Hematopoietic multipotent progenitor cell treated with erythropoietin and hydrocortisone succinate and interleukin-3 and kit ligand, for 8 days (in vitro differentiated cells): Measurements from ENCODE around the gene GPR183.

Experiments
- DNase-seq: peaks from one replicate; pipeline ENCODE4 v3.0.0-alpha.2; 2015

The GPR183 gene

DNA sequence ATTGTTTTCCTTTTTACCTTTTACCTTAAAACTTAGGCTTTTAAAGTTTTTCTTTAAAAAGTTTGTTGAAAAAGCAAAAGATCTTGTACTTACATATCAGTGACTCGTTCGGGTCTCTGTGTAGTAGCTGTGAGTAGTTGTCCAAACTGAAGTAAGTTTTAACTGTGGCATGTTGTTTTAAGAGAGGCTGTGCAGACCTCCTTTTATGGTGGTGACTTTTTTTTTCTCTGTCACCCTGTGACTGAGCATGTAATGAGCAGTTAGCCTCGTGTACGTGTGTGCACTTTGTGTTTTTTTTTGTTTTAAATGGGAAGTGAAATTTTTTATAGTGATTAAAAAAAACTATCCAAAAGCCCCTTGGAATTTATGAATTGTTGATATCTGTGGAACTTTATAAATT, at the start of gene GPR183:
Gene GPR183 (minus strand): TSS at position 153 of the 400 bp plus-strand sequence. CDS start 11,254 bp downstream, outside the sequence.
- peak; percentile 42 for DNase-seq

DNA sequence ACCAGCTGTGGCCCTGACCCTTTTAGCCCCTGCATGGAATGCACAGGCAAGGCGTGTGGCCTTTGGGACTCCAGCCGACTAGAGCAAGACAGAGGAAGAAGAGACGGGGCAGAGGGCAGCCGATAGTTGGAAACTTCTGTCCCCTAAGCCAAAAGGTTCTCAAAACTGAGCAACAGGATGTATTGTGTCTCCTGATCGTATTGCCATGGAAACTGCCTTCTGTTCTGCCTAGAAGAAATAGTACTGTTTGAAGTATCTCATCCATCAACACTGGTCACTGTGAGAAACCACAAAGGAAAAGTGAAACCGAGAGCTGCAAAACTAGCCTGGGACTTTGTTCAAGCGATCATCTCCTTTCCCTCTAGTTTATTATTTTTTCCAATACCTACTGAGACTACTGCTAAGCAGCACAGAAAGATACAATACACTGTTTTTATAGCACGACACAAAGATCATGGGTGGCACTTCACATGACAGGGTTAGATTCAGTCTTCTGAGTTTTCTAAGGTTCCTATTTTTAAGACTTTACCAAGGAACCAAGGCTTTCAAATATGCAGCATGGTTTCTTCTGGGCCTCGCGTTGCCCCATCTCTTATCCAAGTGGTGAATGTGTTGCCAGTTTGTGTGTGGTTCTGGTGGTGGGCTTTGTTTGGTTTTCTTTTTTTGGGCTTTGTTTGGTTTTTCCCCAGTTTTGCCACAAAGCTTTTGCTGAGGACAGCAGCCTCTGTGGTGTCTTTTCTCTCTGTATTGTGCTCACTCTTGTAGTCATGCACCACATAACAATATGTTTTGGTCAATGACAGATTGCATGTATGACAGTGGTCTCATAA, 49.3 kb upstream of the GPR183 start:
- DNase-seq: peak; percentile 75

DNA sequence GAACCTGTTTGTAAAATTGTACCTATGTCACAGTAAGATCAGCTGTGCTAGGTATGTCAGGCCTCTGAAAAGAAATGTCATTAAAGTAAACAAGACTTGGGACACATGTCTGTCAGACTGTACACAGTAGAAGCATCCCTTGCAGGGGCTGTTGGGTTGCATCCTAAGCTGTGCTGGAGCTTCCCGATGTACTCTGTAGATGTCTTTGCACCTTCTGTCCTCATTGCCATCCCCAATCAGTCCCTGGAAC, 48.7 kb upstream of the GPR183 start:
- DNase-seq: no peak

- DNase-seq: no peak
Measured at GRCh38 chr13:99355267-99356011, 48.2 kb upstream of the GPR183 start.

GRCh38 chr13:99354371-99354951, 47.3 kb upstream of the GPR183 start:
- no peak for DNase-seq

GRCh38 chr13:99353836-99354235, 46.6 kb upstream of the GPR183 start:
- no peak for DNase-seq

DNA sequence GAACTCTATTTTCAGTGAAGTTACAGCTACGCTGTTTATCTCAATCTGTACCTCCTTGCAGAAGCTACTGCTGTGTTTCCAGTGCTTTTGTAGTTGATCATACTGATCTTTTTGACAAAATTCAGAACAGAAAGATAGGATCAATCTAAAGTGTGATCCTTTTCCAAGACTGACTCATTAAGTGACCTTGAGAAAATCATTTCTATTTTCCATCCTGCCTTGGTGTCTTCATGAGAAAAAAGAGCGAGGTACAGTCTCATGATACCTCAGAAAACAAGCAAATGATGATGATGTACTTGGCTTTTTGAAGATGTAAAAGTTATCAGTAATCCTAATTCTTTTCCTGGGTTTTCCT, 46.0 kb upstream of the GPR183 start:
- no peak for DNase-seq

DNA sequence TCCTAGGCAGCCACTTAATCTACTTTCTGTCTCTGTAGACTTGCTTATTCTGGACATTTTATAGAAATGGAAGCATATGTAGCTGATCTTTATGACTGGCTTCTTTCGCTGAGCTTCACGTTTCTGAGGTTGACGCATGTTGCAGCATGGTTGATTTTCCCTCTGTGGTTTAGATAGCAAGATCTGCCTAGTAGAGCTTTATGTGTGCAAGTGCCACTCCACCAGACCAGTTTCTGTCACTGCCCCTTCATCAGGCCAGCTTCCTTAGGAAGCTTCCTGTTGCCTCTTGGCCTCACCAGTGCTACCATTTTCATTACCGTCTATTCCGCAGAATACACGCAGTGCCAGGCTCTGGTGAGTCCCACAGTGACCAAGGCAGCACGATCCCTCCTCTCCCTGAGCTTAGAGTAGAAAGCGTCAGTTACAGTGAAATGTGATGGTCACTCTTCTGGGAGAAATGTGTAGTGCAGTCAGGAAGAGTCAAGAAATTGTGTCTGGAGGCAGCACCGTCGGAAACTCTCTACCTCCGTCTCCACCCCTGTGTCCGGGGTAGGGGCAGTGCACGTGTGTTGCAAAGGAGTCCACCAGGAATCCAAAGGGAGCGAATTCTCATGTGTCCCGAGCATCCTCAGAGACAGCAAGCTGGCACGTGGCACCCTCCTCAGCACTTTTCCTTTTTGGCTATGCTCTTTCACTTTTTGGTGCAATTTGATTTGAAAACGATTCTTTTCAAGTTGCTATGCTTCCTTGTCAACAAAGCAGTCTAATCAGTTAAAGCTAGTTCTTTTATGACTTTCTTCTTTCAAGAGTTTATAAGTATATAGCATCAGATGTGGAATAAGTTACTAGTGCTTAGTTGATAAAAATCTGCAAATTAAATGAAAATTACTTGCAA, 45.4 kb upstream of the GPR183 start:
- no peak for DNase-seq

GRCh38 chr13:99351772-99352171, 44.6 kb upstream of the GPR183 start:
- no peak for DNase-seq

DNA sequence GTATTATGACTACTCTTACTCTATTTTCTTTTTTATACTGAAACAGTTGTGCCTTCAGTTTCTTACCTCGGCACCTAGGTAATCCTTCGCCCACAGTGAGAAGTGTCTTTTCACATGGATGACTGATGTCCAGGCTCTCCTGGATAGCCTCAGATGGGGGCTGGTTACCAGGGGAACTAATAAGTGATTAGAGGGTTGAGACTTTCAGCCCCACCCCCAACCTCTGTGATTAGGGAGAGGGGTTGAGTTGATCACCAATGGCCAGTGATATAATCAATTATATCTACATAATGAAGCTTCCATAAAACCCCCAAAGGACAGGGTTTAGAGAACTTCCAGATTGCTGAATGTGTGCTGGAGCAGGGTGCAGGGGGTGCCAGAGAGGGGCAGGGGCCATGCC, 43.0 kb upstream of the GPR183 start:
- DNase-seq: no peak

DNA sequence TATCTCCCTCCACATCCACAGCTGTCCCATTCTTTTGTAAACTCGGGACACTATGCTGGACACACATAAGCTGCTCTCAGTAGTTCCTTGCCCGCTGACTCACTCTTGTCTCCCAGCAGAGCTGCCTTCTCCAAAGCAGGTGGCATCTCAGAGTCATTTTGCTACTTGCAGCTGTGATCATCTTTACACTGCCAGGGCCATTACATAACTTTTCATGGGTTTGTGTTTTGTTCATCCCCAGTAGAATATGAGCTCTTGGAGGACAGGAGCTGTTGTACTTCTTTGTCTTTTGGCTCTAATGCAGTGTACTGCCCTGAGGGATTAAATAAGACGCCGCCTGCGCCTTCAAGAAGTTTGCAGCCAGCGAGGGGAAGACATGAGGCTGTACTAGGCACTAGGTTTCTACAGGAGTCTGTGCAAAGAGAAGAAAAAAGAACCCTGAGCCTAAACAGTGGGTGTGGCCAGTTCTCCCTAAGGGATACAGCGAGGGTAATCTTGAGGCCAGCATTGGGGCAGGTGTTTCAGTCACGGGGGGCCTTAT, 40.8 kb upstream of the GPR183 start:
- no peak for DNase-seq

GRCh38 chr13:99347335-99347878, 40.2 kb upstream of the GPR183 start:
- no peak for DNase-seq

- no peak for DNase-seq
Measured at GRCh38 chr13:99346335-99347042, 39.3 kb upstream of the GPR183 start.

- DNase-seq: no peak
Measured at GRCh38 chr13:99345345-99345744, 38.1 kb upstream of the GPR183 start.

DNA sequence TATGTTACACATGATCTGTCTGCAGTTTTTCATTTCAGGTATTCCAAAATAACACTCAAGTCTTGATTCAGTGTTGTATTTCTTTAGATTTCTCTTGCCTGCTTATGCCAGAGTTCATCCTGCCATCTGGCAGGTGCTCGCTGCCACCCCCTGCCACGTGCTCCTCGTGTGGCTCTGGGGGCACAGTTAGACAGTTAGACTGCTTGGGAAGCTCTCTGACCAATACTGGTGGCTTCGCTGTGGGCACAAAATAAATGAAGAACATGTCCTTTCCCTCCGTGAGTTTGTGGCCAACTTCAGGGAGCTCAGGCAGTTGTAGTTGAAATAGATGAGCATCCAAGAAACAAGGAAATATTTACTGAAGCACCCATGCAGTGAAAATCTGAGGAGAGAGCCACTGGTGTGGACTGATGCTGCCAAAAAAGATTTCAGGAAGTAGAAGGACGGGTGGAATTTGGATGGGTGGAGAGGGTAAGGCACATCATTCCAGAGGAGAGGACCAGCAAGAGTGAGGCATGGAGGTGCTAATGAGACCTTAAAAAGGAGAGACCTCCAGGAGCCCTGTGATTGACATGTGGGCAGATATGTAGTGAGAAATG, 37.5 kb upstream of the GPR183 start:
- no peak for DNase-seq

DNA sequence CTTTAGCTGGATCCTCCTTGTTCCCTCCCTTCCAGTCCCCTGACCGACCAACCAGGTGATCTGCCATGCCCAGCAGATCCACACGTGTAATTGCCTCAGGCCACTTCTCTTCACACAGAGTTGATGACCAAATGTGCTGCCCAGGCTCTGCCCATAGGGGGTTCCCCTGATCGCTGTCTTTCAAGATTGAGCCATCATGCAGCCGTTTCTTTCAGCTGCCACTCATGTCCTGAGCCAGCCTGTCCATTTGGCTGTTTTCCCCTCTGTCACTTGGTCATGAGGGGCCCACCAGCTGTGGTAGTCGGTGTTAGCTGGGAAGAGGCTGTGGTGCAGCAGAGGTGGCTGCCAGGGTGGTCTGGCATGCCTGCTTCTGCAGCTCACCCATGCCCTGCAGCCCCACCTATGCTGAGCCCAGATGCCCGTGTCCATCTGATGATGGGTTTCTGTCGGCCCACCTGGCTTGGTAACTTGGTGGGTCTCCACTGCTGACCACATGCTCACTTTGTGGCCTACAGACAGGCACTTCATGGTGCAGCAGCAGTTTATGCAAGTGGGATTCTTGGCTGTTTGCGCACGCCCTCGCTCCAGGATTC, 35.6 kb upstream of the GPR183 start:
- DNase-seq: no peak

DNA sequence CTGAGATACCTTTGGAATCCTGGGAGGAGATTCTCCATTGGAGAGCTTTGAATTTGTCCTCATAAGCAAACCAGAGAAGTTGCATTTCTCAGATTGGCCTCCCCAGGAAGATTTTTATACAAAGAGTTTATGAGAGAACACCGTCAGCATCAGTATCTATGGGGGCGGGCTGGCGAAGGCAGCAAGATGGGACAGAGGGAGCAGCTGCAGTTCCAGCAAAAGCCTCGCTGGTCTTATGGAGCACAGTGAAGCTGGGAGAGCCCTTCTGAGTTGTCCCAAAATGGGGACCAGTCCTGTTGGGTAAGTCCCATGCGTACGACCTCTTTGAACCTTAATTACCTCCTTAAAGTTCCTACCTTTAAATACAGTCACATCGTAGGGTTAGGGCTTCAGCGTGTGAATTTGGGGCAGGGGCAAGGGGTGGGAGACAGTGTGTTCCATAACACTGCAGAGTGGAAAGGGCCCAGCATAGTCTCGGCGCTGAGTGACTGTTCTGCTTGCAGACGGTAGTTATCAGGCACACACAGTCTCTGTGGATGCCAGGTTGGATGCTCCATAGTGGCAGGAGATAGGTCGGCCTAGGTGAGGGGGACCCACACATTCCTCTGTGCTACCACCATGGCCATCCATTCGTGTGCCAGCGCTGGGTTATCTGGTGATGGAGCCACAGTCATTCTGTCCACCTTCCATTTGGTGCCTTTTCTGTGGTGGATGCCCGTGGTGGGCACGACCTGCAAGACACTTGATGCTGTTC, 34.9 kb upstream of the GPR183 start:
- DNase-seq: no peak

DNA sequence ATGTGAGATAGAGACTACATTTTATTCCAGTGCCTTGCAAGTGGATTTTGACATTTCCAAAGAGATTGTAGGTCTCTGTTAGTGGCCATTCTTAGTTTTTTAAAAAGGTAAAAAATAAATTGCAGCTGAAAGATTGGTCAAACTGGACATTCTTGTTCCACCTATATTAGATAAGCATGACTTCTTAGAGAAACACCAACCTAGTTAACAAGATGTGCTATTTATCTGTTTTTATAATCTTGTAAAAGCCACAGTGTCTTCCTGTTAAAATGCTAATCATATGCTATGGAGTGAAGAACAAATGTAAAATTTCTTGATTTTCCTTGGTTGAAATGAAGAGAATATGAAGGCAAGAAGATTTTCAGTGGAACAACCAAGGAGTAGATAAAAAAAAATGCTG, 33.4 kb upstream of the GPR183 start:
- DNase-seq: no peak

- peak; percentile 58 for DNase-seq
Measured at GRCh38 chr13:99339736-99340397, 32.7 kb upstream of the GPR183 start.

DNA sequence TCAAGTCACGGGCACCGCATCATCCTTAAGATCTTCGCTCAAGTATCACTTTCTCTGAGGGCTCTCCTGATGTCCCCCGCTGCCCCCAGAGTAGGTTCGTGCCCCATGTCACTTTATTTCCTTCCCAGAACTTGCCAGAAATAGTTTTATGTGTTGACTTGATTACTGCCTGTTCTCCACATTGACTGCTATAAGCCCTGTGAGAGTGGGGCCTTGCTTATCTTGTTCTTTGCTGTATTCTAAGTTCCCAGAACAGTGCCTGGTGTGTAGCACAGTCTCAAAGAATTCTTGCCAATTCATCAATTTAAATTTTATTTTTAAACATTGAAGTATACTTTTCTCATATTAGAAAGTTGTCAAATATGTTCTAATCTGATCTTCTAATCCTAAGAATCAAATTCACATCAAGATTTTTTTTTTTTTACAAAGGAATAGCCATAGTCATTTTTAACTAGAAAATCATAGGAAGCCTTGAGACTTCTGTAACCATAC, 32.1 kb upstream of the GPR183 start:
- DNase-seq: no peak
